ENCODE measurements around the gene ABCG2.
"Not testable (repeated sequence)": the region's sequence is repeated elsewhere in the genome, so short reads cannot be mapped to it uniquely, and the experiment has no call there.

ABCG2 gene

DNA sequence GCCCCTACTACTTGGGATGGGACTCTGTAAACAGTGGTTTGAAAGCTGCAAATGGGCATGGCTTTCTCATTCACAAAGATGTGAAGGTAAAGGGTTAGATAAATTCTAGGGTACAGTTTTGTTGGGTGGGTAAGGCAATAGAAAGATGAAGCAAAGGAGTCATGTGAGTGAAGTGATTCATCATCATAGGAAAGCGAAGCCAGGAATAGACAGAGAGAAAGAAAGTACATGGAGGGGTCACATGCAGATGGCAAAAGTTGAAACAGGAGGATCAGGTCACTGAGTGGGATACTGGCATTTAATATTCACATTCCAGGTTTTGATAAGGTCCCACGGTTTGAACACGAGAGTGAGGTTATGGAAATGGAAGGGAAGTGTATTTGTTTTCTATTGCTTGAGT is 8.2 kb upstream of the ABCG2 start:
- no peak for DNase-seq (ENCODE audit: low read depth)

DNA sequence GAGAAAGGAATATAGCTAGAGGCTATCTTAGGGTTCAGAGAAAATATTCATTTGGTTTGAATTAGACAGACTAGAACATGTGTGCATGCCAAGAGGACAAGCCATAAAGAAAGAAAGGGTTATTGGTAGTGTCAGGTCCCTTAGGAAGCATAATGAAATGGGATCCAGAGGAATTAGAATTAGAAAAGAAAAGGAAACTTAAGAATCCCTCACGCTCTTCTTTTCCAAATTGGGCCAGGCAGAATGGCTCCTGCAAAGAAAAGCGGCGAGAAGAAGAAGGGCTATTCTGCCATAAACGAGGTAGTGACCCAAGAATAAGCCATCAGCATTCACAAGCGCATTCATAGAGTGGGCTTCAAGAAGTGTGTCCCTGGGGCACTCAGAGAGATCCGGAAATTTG is 4.9 kb upstream of the ABCG2 start:
- DNase-seq (ENCODE audit: low read depth) = no peak

DNA sequence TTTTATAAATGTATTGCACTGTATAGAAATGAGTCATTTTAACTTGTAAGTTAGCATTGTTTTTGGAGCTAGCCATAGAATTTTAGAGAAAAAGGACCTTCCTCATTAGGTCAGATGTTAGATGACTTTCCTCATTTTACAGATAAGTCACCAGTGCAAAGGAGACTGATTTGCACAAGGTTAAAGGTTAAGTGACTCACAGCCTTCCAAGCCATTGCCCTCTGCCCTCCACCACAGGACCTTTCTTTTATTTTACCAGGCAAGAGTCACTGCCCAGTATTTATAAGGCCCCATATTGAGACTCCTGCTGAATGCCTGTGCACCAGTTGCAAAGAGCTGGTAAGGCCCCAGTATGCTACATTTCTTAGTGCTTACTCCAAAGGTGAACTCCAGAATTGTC is 4.2 kb upstream of the ABCG2 start:
- no peak for DNase-seq (ENCODE audit: low read depth)

DNA sequence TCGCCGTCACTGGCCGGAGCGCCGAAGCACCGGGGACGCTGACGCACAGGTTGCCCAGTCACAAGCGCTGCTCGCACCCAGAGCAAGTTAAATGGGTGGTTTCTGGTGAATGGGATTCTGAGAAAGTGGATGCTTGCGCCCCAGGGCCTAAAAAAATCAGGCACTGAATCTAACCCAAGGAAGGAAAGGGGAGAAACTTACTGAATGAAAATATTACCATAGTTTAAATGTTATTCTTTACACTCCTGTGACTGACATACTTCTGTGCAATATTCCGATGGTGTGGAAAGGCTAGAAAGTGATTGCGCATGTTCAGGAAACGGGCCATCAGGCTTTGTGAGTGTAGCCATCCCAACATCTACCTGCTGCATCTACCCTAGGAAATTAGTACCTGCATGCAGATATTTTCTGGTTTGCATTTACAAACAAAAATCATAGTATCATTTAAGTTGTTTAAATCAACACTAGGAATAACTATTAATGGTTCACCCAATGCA is 838 bp upstream of the ABCG2 start:
- DNase-seq (ENCODE audit: low read depth) = no peak

DNA sequence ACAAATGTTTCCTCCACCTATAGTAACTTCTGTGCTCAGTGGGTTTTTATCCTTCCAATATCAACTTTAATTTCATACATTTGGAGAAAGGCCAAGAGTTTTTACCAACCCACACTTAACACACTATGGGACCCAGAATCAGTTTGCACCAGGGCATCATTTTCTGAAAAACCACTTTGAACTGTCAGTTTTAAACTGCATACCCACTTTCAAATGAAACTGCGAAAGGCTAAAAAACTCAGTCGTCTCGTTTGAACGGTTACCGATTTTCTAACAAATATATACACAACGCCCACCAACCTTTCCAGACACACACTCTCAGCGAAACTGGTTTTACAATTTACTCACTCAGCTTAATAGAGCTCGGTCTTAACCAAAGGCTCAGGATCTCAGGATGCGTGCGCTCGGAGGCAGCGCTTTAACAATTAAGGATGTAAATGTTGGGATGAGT is 376 bp downstream of the ABCG2 start:
- DNase-seq (ENCODE audit: low read depth) = no peak

DNA sequence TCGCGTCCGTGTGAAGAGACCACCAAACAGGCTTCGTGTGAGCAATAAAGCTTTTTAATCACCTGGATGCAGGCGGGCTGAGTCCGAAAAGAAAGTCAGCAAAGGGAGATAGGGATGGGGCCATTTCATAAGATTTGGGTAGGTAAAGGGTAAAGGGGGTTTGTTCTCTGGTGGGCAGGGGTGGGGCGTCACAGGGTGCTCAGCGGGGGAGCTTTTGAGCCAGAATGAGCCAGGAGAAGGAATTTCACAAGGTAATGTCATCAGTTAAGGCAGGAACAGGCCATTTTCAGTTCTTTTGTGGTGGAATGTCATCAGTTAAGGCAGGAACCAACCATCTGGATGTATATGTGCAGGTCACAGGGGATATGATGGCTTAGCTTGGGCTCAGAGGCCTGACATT is 6.1 kb downstream of the ABCG2 start:
- DNase-seq (ENCODE audit: low read depth) = not testable (repeated sequence)

DNA sequence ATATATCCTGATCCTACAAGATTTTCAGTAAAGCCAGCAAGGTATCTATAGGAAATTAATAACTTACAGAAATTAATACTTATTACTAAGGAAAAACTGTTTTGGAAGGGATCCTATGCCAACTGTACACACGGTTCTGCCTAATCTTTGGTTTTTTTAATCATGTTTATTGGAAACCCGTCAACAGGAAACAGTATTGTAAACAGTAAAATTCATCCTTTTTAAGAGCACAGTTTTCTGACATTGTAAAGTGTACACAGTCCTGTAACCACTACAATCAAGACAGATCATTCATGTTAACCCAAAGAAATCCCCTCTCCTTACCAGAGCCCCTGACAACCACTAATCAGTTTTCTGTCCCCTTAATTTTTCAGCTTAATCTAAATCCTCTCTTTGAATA is 9.9 kb downstream of the ABCG2 start:
- DNase-seq (ENCODE audit: low read depth) = no peak

DNA sequence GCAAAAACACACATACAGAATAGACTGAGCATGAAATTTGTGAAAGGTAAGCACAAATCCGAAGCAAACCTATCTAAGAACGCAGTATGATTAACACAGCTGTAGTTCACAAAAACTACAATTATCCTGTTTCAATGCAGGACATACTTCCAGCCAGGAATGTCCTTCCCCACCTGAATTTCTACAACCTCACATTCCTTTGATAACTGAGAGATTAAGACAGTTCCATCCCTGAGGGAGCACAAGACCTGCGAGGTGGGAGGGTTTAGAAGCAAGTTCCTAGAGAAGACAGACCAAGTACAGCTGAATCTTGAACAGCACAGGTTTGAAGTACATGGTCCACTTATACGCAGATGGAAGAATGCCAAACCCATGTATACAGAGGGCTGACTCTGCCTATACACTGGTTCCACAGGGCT is 10.6 kb downstream of the ABCG2 start:
- DNase-seq (ENCODE audit: low read depth) = no peak

DNA sequence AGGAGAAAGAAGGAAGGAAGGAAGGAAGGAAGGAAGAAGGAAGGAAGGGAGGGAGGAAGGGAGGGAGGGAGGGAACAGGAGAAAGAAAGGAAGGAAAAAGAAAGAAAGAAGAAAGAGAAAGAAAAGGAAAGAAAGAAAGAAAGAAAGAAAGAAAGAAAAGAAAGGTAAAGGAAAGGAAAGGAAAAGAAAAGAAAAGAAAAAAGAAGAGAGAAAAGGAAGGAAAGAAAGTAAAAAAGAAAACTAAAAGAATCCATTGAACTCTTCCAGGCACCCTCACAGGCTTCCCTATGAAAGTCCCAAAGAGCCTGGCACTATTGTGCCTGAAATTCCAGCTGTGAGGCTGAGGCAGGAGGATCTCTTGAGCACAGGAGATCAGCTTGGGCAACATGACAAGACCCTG is 11.5 kb downstream of the ABCG2 start:
- DNase-seq (ENCODE audit: low read depth) = no peak

DNA sequence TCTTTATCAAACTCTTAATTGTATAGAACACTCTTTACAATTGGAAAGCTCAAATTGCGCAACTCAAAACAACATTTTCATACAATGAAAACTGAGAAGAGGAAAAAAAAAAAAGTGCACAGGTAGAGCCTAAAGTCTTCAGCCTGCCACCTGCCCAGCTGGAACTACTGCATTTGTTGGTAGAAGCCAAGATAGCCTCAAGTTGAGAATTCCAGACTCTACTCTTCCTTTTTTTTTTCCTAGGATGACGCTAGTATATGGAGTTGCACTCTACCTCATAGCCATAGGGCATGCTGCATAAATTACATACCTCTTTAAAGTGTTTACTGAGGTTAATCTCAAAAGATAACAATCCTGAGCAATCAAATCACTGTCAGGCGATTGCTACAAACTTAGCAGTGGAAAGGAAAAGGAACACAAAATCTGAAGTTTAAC is 13.6 kb downstream of the ABCG2 start:
- DNase-seq (ENCODE audit: low read depth) = no peak

DNA sequence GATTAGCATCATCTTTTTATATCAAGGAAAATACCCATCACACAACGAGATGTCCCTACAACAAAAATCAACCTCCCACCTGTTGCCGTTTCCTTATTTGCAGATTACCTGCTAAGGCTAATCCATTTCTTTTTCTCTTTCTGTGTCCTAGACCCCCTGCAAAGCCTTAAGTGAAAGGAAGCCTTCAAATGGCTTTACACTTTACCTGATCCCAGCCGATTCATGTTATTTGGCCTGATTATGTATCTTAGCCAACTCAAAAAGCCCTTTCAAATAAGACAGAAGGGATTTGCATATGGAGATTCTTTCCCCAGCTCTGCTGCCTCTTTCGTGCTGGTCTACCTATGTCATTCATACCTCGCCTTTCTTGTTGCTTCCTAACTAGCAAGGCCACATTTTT is 14.4 kb downstream of the ABCG2 start:
- no peak for DNase-seq (ENCODE audit: low read depth)

DNA sequence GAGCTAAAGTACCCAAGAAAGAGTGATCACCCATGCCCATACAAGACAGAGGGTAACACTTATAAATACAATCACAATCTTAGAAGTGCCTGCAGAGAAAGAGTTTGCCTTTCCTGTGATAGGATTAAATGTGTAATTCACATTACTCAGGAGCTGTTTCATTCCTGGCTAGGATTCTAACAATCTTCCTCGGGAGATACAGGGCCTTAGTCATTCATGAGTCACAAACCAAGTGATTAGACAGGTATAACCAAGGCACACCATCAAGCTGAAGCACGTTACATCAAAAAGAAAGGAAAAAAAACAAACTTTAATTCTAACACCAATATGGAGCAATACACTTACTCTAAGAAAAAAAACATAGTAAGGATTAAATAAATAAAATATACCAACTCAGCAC is 14.9 kb downstream of the ABCG2 start:
- DNase-seq (ENCODE audit: low read depth) = no peak

DNA sequence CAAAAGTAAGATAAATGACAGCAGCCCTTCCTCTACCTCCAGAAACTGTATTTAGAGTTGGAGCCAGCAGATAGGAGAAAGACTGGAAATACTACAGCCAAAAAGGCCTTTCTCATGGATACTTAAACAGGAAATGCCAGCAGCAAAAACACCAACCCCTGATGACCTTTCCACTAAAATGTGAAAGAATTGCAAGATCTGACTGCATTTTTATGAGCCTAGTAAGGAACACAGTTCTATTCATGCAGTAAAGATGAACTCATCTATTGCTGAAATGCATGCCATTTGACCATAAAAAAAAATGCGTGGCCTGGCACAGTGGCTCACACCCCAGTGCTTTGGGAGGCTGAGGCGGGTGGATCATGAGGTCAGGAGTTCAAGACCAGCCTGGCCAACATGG is 19.9 kb downstream of the ABCG2 start:
- DNase-seq (ENCODE audit: low read depth) = no peak

DNA sequence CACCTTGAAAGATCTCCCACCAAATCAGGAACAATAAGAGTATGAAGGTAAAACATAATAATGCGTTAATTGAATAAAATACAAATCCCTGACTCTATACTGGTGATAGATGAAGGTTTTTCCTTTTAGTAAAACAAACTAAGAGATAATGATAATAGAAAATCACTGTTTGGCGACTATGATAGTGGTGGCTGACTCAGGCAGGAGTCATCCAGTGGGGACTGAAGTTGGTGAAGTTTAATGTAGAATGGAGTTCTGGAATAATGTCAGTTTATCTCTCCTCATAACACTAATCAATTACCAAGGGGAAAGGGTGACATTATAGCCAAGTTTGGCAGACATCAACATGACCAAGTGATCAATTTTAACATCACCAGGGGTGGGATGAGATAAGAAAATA is 21.3 kb downstream of the ABCG2 start:
- no peak for DNase-seq (ENCODE audit: low read depth)

DNA sequence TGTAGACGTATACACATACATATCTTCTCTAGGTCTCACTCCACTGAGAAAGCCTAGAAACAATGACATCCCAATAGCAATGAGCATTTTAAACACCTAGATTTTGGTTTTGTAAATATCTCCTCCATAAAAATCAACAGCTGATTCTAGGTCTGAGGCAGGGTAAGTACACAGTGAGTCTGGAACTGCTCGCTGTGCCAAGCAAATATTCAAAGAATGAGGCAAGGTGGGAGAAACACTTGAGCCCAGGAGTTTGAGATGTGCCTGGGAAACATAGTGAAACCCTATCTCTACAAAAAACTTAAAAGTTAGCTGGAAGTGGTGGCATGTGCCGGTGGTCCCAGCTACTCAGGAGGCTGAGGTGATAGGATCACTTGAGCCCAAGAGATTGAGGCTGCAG is 22.2 kb downstream of the ABCG2 start:
- DNase-seq (ENCODE audit: low read depth) = no peak

DNA sequence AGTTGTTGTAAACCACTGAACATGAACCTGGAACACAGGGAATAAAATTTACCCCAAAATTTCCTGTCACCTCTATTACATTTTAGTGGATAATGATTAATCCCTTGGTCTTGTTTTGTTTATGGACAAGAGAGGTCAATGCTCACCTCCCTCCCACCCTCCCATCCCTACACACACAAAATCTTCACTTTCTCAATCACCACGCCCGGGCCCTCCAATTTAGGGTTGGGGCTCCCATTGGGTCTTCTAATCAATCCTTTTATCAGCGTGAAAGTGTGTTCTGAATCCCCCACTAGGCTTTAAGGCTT is 23.1 kb downstream of the ABCG2 start:
- DNase-seq (ENCODE audit: low read depth) = no peak

DNA sequence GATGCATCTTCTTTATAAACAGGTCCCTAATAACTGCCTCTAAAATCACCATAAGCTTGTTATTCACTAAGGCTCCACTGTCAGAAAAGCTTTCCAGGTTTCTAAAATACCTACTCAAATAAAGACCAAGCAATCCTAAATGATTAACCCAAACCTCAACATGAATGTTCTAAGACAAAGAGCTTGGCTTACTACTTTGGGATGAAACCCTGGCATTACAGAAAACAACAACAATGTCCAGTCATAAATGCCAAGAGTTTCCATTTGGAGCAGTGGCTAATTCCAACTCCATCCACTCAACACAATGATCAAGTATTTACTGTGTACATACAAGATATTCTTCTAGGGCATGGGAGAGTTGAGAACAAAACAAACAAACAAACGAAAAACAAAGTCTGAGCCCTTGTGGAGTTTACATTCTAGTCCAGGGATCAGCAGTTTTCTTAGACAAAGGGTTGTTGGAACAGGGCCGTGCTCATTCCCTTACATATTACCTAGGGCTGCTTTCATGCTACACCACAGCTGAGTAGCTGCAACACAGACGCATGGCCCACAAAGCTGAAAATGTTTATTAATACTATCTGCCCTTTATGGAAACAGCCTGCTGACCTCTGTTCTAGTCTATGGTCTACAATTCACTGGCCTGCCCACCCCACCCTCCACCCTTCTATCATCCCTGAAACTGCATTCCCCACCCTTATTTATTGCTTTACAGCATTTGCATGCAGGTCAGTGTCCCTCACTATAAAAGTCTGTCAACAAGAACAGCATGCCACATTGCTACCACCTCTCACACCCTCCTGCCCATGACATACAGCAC is 23.7 kb downstream of the ABCG2 start:
- DNase-seq (ENCODE audit: low read depth) = no peak

DNA sequence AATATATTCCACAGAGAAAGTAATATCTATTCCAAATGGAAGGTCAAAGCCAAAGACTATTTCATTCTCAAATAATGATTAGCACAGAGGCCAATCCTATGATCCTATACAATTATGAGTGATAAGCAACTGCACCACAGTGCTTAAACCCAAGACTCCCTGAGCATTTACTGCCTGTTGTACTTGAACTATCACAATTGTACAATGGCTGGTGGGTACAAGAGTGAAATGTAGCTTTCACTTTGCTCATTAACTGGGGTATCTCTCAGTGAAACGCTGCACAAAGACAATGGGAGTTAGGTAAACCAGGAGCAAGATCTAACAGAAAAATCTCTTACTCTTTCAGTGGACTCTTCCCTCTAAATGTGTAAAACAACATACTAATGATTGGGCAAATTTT is 24.3 kb downstream of the ABCG2 start:
- DNase-seq (ENCODE audit: low read depth) = no peak

DNA sequence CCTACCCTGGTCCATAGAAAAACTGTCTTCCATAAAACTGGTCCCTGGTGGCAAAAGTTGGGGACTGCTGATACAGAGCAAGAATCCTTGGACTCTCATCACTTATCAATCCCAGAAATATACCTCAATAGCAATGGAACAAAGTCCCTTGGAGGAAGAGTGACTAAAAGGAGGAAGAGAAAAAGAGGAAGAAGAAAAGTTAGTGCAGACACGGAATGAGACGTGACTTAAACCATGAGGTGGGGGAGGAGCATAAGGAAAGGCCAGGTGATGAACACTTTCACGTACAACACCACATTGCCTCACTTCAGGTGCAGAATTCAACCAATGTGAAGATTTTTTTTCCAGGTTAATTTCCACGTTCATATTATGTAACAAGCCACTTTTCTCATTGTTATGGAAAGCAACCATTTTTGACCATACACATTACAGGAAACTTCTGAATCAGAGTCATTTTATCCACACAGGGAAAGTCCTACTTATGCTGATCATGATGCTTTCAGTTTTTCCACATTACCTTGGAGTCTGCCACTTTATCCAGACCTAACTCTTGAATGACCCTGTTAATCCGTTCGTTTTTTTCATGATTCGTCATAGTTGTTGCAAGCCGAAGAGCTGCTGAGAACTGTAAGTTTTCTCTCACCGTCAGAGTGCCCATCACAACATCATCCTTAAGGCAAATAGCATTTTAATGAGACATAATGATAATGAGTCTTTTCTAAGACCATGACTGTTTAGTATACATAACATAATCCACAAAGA is 27.7 kb downstream of the ABCG2 start:
- no peak for DNase-seq (ENCODE audit: low read depth)

DNA sequence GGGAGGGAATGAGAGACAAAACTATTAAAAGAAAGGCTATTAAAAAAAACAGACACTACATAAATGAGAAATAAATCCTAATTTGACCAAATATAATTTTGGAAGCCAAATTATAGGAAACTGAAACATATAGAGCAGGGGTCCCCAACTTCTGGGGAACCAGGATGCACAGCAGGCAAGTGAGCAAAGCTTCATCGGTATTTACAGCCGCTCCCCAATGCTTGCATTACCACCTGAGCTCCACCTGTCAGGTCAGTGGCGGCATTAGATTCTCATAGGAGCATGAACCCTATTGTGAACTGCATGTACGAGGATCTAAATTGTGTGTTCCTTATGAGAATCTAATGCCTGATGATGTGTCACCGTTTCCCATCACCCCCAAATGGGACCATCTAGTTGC is 28.4 kb downstream of the ABCG2 start:
- DNase-seq (ENCODE audit: low read depth) = no peak

DNA sequence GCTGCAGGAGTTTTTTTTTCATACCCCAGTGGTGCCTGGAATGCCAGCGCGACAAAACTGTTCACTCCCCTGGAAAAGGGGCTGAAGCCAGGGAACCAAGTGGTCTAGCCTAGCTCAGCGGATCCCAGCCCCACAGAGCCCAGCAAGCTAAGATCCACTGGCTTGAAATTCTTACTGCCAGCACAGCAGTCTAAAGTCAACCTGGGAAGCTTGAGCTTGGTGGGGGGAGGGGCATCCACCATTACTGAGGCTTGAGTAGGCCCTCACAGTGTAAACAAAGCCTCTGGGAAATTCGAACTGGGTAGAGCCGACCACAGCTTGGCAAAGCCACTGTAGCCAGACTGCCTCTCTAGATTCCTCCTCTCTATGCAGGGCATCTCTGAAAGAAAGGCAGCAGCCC is 36.2 kb downstream of the ABCG2 start:
- not testable (repeated sequence) for DNase-seq (ENCODE audit: low read depth)

DNA sequence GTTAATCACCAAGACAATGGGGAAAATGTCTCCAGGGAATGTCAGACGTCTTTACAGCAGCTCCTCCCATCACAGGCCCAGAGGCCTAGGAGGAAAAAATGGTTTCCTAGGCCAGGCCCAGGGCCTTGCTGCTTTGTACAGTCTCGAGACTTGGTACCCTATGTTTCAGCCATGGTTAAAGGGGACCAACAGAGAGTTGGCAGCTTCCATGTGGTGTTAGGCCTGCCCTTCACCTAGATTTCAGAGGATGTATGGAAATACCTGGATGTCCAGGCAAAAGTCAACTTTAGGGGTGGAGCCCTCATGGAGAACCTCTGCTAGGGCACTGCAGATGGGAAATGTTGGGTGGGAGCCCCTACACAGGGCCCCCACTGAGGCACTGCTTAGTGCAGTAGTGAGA is 38.5 kb downstream of the ABCG2 start:
- no peak for DNase-seq (ENCODE audit: low read depth)

DNA sequence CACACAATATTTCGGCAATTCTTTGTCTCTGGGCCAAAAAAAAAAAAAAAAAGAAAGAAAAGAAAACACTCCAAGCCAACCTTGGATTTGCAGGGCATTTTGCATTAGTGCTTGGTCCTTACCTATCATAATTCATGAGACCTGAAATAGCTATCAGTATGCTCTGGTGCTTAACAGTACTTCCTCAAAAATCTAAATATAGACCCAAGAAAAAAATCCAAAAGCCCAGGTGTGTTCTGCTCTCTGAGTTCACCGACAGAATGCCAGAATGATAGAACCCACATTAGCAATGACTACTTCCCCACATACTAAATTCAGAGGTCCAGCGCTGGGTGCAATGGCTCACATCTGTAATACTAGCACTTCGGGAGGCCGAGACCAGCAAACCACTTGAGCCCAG is 42.9 kb downstream of the ABCG2 start:
- no peak for DNase-seq (ENCODE audit: low read depth)

DNA sequence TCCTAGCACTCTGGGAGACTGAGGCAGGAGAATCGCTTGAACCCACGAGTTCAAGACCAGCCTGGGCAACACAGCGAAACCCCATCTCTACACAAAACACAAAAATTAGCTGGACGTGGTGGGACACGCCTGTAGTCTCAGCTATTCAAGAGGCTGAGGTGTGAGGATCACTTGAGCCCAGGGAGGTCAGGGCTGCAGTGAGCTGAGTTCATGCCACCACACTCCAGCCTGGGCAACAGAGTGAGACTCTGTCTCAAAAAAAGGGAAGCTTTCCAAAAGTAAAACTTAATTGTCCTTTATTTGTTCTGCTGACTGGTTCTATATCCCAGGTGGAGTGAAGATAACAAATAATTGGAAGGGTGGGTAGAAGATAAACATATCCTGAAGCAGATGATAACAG is 45.6 kb downstream of the ABCG2 start:
- no peak for DNase-seq (ENCODE audit: low read depth)
